Spinal cord (tissue), 10 donors: ENCODE data around the gene CFAP61. TPM values are rescaled to one million over a fixed set of nuclear protein-coding genes. Genes with fewer than 3 reads are reported as not detected.

Experiments used
- DNase-seq, 6 donors: peaks; one replicate each; pipeline versions ENCODE4 v3.0.0 to v3.0.0-alpha.2; 2013 to 2015; ENCODE audit warnings: low spot score in 6 of 6, low read depth in 4 of 6
- H3K27ac ChIP-seq: one replicate; pipeline ENCODE4 v1.5.1; 2013; ENCODE audit warnings: low read depth, low read length, control low read depth
- H3K27me3 ChIP-seq: one replicate; pipeline ENCODE4 v1.6.1; 2013; ENCODE audit warnings: low read length; ENCODE audit not compliant: control insufficient read depth, insufficient read depth
- H3K36me3 ChIP-seq: one replicate; pipeline ENCODE4 v1.6.1; 2013; ENCODE audit warnings: low read length; ENCODE audit not compliant: control insufficient read depth, insufficient read depth
- H3K4me1 ChIP-seq: one replicate; pipeline ENCODE4 v1.6.1; 2013; ENCODE audit warnings: low read length; ENCODE audit not compliant: control insufficient read depth, insufficient read depth
- H3K4me3 ChIP-seq: one replicate; pipeline ENCODE4 v1.5.1; 2013; ENCODE audit warnings: low read depth, low read length, control low read depth
- H3K9me3 ChIP-seq: one replicate; pipeline ENCODE4 v1.6.1; 2013; ENCODE audit warnings: low read length; ENCODE audit not compliant: control insufficient read depth, insufficient read depth
- WGBS: methylation state at CpG from one replicate; pipeline ENCODE4 v1.1.5; 2013; ENCODE audit warnings: missing lambda C conversion rate; ENCODE audit not compliant: insufficient coverage; 5-methylcytosine and 5-hydroxymethylcytosine counted together
- polyA plus RNA-seq, 2 donors: library from polyadenylated mRNA; unstranded; fragments of 120-200 nt; gene quantifications; one replicate each; pipeline ENCODE4 v1.2.1, GENCODE V29; 2013; ENCODE audit not compliant: insufficient read length in 2 of 2
- total RNA-seq, 2 donors: library from RNA; depleted of rRNA in 1 of 2; stranded (reverse); fragments of 120-200 nt in 1 of 2; fragments of >200 nt in 1 of 2; gene quantifications; one replicate each; pipeline versions ENCODE4 v1.2.3 to v1.2.4, GENCODE V29; 2013 to 2014
- donor health status: healthy.

Gene CFAP61
- total and polyA plus RNA-seq, 4 donors = 4.0 to 9.8 (median 7.6) TPM

- Histone ChIP-seq H3K4me3 (no peak overlapping the region), H3K36me3 (no peaks in the 10 kb centered on the region), H3K4me1 (peaks cover 13% of the 10 kb centered on the region), H3K9me3 (no peaks in the 10 kb centered on the region), H3K27ac (no peak overlapping the region), H3K27me3 (no peaks in the 10 kb centered on the region)
- 81% methylated on average over 6 of the region's 8 CpGs for WGBS
- peak in 1 of 6 donors; percentile 24 for DNase-seq
These were observed 150.4 kb downstream of the CFAP61 start for GRCh38 chr20:20202768-20203167.

- Histone ChIP-seq H3K9me3 (no peaks in the 10 kb centered on the region), H3K4me1 (peaks cover 13% of the 10 kb centered on the region), H3K36me3 (no peaks in the 10 kb centered on the region), H3K27me3 (peaks cover 3% of the 10 kb centered on the region), H3K4me3 (no peak overlapping the region), H3K27ac (no peak overlapping the region)
- no peak for DNase-seq
- WGBS = 86% methylated on average over 1 of the region's 2 CpGs
These were observed 151.5 kb downstream of the CFAP61 start for GRCh38 chr20:20203784-20204183.

GRCh38 chr20:20204256-20204655, 151.9 kb downstream of the CFAP61 start:
- Histone ChIP-seq H3K27ac (no peak overlapping the region), H3K4me3 (no peak overlapping the region), H3K27me3 (peaks cover 3% of the 10 kb centered on the region), H3K36me3 (no peaks in the 10 kb centered on the region), H3K4me1 (peaks cover 13% of the 10 kb centered on the region), H3K9me3 (no peaks in the 10 kb centered on the region)
- DNase-seq = peak in 1 of 6 donors; percentile 32
- 40% methylated on average over 1 of the region's 2 CpGs for WGBS

DNA sequence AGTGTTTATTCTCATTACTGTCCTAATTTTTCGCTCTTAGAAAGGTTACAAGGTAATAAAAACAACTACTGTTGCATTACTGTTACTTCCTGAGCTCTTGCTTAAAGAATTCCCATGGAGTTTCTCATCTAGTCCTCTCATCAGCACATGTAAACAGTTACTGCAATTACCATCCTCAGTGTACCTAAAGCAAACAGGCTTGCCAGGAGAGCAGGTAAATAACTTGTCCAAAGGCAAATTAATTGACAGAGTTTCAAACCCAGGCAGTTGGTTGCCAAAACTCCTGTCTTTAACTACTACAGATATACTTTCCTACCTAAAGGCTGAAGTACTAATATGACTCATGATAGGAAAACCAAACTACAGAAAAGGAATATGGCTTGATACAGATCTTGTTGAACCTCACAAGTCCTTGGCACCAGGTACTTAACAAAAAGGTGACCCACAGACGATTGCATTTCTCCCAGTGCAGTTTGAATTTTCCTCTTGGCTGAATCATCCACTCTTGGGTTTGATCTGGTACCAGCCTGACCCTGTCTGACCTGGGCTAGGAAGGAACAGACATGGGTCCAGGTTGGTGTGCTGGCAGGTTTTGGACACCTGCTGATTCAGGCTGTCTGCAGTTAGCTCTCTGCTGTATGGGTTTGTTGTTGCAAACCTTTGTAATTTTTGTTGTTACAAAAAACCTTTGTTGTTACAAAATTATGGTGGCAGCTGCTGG, 153.0 kb downstream of the CFAP61 start:
- WGBS = 88% methylated on average over 1 of the region's 2 CpGs
- Histone ChIP-seq H3K9me3 (no peaks in the 10 kb centered on the region), H3K27me3 (peaks cover 3% of the 10 kb centered on the region), H3K4me3 (no peak overlapping the region), H3K27ac (no peak overlapping the region), H3K4me1 (peaks cover 5% of the 10 kb centered on the region), H3K36me3 (no peaks in the 10 kb centered on the region)
- DNase-seq = no peak

DNA sequence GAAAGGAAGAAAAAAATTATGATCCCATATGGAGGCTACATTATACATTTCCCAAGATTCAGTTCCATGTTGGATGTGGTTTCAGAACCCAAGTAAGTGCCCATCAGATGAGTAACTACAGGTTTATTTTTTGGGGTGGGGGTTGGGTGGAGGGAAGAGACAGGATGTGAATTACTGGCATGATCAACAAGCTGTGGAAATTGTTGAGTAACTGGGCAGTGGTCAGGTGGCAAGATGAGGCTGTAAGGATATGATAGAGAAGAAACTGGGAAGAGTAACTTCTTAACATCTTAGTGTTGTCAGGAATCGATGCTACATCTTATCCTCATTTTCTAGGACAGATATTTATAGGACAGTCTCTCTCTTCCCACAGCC, 153.5 kb downstream of the CFAP61 start:
- no peak overlapping the region for H3K4me3 ChIP-seq
- DNase-seq = no peak
- no peak overlapping the region for H3K27ac ChIP-seq
- H3K27me3 ChIP-seq = peaks cover 3% of the 10 kb centered on the region
- H3K4me1 ChIP-seq = peaks cover 3% of the 10 kb centered on the region
- no CpG with 5 or more reads among the region's 1 CpG for WGBS
- H3K36me3 ChIP-seq = no peaks in the 10 kb centered on the region
- no peaks in the 10 kb centered on the region for H3K9me3 ChIP-seq

DNA sequence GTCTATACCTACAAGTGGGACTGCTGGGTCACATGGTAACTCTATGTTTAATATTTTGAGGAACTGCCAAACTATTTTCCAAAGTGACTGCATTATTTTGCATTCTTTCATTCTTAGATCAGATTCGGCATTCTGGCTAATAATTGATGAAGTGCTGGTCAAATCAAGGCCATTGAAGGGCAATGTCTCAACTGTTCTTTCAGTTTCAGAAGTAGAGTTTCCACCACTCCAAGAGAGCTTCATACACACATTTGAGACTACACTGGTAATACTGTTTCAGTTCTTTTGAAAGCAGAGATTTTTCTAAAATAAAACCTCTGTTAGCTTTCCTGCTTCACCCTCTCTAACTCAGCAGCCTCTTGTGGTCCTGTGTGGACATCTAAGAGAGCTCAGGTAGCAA, 154.5 kb downstream of the CFAP61 start:
- 80% methylated on average over 1 of the region's 1 CpG for WGBS

GRCh38 chr20:20207291-20207690, 155.0 kb downstream of the CFAP61 start:
- DNase-seq = peak in 2 of 6 donors; percentile 27 to 74
- 3% methylated on average over 5 of the region's 6 CpGs for WGBS
- Histone ChIP-seq H3K4me1 (peaks cover 3% of the 10 kb centered on the region), H3K4me3 (no peak overlapping the region), H3K9me3 (no peaks in the 10 kb centered on the region), H3K36me3 (no peaks in the 10 kb centered on the region), H3K27me3 (peaks cover 3% of the 10 kb centered on the region), H3K27ac (no peak overlapping the region)

More for the DNA sequence above, 154.5 kb downstream of the CFAP61 start:
- peaks cover 3% of the 10 kb centered on the region for H3K4me1 ChIP-seq
- H3K36me3 ChIP-seq = no peaks in the 10 kb centered on the region
- no peak overlapping the region for H3K4me3 ChIP-seq
- no peaks in the 10 kb centered on the region for H3K9me3 ChIP-seq
- peaks cover 3% of the 10 kb centered on the region for H3K27me3 ChIP-seq
- DNase-seq = no peak
- H3K27ac ChIP-seq = no peak overlapping the region

GRCh38 chr20:20207872-20208271, 155.5 kb downstream of the CFAP61 start:
- 92% methylated on average over 6 of the region's 7 CpGs for WGBS
- DNase-seq = no peak
- Histone ChIP-seq H3K27ac (no peak overlapping the region), H3K27me3 (peaks cover 3% of the 10 kb centered on the region), H3K4me3 (no peak overlapping the region), H3K36me3 (no peaks in the 10 kb centered on the region), H3K9me3 (no peaks in the 10 kb centered on the region), H3K4me1 (peaks cover 3% of the 10 kb centered on the region)

- 89% methylated on average over 5 of the region's 5 CpGs for WGBS
- H3K9me3 ChIP-seq = no peaks in the 10 kb centered on the region
- H3K36me3 ChIP-seq = no peaks in the 10 kb centered on the region
- DNase-seq = no peak
- H3K4me3 ChIP-seq = no peak overlapping the region
- no peak overlapping the region for H3K27ac ChIP-seq
- H3K4me1 ChIP-seq = peaks cover 5% of the 10 kb centered on the region
- H3K27me3 ChIP-seq = peaks cover 5% of the 10 kb centered on the region
These were observed 157.4 kb downstream of the CFAP61 start for GRCh38 chr20:20209684-20210083.

GRCh38 chr20:20210327-20210726, 158.0 kb downstream of the CFAP61 start:
- Histone ChIP-seq H3K4me1 (peaks cover 9% of the 10 kb centered on the region), H3K27me3 (peaks cover 6% of the 10 kb centered on the region), H3K4me3 (no peak overlapping the region), H3K36me3 (no peaks in the 10 kb centered on the region), H3K27ac (no peak overlapping the region), H3K9me3 (no peaks in the 10 kb centered on the region)
- no peak for DNase-seq
- 75% methylated on average over 2 of the region's 5 CpGs for WGBS
